ENCODE data around the gene OR52E1.

DNA sequence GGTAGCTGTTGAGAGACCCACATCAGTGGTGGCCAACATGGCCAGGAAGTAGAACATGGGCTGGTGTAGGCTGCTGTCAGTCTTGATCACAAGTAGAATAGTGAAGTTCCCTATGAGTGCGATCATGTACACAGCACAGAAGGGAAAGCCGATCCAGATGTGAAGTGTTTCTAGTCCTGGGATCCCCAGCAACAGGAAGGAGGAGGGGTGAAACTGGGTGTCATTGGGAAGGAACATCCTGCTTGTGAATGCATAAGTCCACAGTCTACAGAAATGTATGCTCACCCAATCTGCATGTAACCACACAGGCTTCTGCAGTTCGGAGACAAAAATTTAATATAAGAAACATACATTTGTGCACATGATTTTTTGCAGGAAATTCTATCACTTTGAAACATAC, 10.0 kb upstream of the OR52E1 start, which contains the start of gene OR52E2:
- no peak for TF ChIP-seq POLR2A (IDR thresholded peaks at IDR 0.05; ENCODE audit: low read depth, low read length)
- TF ChIP-seq POLR2AphosphoS5 (IDR thresholded peaks at IDR 0.05; ENCODE audit: low read depth, low read length): no peak
